CD14-positive monocyte (primary cell): ENCODE data around the gene RIN2. TPM values are rescaled to one million over a fixed set of nuclear protein-coding genes. Genes with fewer than 3 reads are reported as not detected.

ENCODE experiments used
- DNase-seq, 3 donors: peaks; one replicate each; pipeline ENCODE4 v3.0.0-alpha.2; 2011 to 2022
- H2AFZ ChIP-seq: 2 replicates; pipeline ENCODE4 v1.6.0; 2012; ENCODE audit warnings: mild to moderate bottlenecking, low read depth, low read length, inconsistent platforms; ENCODE audit not compliant: insufficient read depth, poor library complexity, severe bottlenecking
- H3K27ac ChIP-seq, 2 donors: 1 replicate in 1 of 2; 2 replicates in 1 of 2; pipeline ENCODE4 v1.5.1; 2012 to 2013; ENCODE audit warnings: low read length in 2 of 2, control low read depth in 1 of 2, inconsistent platforms in 1 of 2, low read depth in 1 of 2, mild to moderate bottlenecking in 1 of 2
- H3K27me3 ChIP-seq, 2 donors: one replicate each; pipeline versions ENCODE4 v1.6.0 to v1.6.1; 2011 to 2013; ENCODE audit warnings: low read length in 2 of 2; ENCODE audit not compliant: control insufficient read depth in 2 of 2, insufficient read depth in 2 of 2
- H3K36me3 ChIP-seq, 2 donors: replicated peaks in 1 of 2; 1 replicate in 1 of 2; 2 replicates in 1 of 2; pipeline versions ENCODE4 v1.5.1 to v1.6.1; 2012 to 2013; ENCODE audit warnings: low read length in 2 of 2, control low read depth in 1 of 2, inconsistent platforms in 1 of 2, mild to moderate bottlenecking in 1 of 2; ENCODE audit not compliant: insufficient read depth in 2 of 2, control insufficient read depth in 1 of 2
- H3K4me1 ChIP-seq, 2 donors: 1 replicate in 1 of 2; 2 replicates in 1 of 2; pipeline versions ENCODE4 v1.5.1 to v1.6.1; 2012 to 2013; ENCODE audit warnings: low read length in 2 of 2, control low read depth in 1 of 2, inconsistent platforms in 1 of 2, mild to moderate bottlenecking in 1 of 2, moderate library complexity in 1 of 2; ENCODE audit not compliant: insufficient read depth in 2 of 2, control insufficient read depth in 1 of 2
- H3K4me2 ChIP-seq: replicated peaks from 2 replicates; pipeline ENCODE3; 2012; ENCODE audit warnings: low read length, moderate library complexity, mild to moderate bottlenecking; ENCODE audit not compliant: poor library complexity, severe bottlenecking; ENCODE audit errors: extremely low read depth
- H3K4me3 ChIP-seq, 3 experiments: fragments of 200-600 bp in 1 of 3; sonication (generic) in 1 of 3; replicated peaks in 1 of 3; 1 replicate in 2 of 3; 2 replicates in 1 of 3; pipeline ENCODE4 v1.5.1; 2011 to 2013; ENCODE audit warnings: low read length in 3 of 3, mild to moderate bottlenecking in 3 of 3, control low read depth in 2 of 3, low read depth in 2 of 3, inconsistent platforms in 1 of 3, moderate library complexity in 1 of 3
- H3K79me2 ChIP-seq: 2 replicates; pipeline ENCODE4 v1.6.0; 2012; ENCODE audit warnings: mild to moderate bottlenecking, control low read depth, inconsistent platforms, low read length, moderate library complexity; ENCODE audit not compliant: insufficient read depth
- H3K9ac ChIP-seq: 2 replicates; pipeline ENCODE4 v1.6.0; 2017; ENCODE audit warnings: low read length, mild to moderate bottlenecking; ENCODE audit not compliant: insufficient read depth, poor library complexity, severe bottlenecking
- H3K9me3 ChIP-seq, 2 donors: replicated peaks in 1 of 2; 1 replicate in 1 of 2; 2 replicates in 1 of 2; pipeline versions ENCODE4 v1.5.1 to v1.6.1; 2012 to 2013; ENCODE audit warnings: low read length in 2 of 2, control low read depth in 1 of 2; ENCODE audit not compliant: control insufficient read depth in 1 of 2, insufficient read depth in 1 of 2
- H4K20me1 ChIP-seq: 2 replicates; pipeline ENCODE4 v1.6.0; 2012; ENCODE audit warnings: mild to moderate bottlenecking, low read length, control low read depth, moderate library complexity; ENCODE audit not compliant: insufficient read depth
- H3K27ac Mint-ChIP-seq, 7 donors: one replicate each; pipeline ENCODE4 v1.8.0; 2020; ENCODE audit warnings: mild to moderate bottlenecking in 7 of 7, mixed read lengths in 7 of 7, moderate library complexity in 6 of 7, inconsistent platforms in 2 of 7
- H3K27me3 Mint-ChIP-seq, 3 donors: one replicate each; pipeline ENCODE4 v1.8.0; 2021 to 2022; ENCODE audit warnings: low read depth in 3 of 3, mild to moderate bottlenecking in 3 of 3, mixed read lengths in 3 of 3, moderate library complexity in 3 of 3, inconsistent platforms in 1 of 3
- H3K36me3 Mint-ChIP-seq, 2 donors: one replicate each; pipeline ENCODE4 v1.8.0; 2020; ENCODE audit warnings: mixed read lengths in 2 of 2, inconsistent platforms in 1 of 2, mild to moderate bottlenecking in 1 of 2
- H3K4me1 Mint-ChIP-seq: one replicate; pipeline ENCODE4 v1.8.0; 2020; ENCODE audit warnings: mild to moderate bottlenecking, mixed read lengths
- H3K4me3 Mint-ChIP-seq, 2 donors: one replicate each; pipeline ENCODE4 v1.8.0; 2020; ENCODE audit warnings: mild to moderate bottlenecking in 2 of 2, mixed read lengths in 2 of 2, moderate library complexity in 1 of 2
- H3K9me3 Mint-ChIP-seq, 7 donors: one replicate each; pipeline ENCODE4 v1.8.0; 2020 to 2022; ENCODE audit warnings: mixed read lengths in 7 of 7, mild to moderate bottlenecking in 6 of 7, moderate library complexity in 6 of 7, inconsistent platforms in 2 of 7
- WGBS: methylation state at CpG from one replicate; pipeline ENCODE4 v1.1.5; 2013; ENCODE audit warnings: missing lambda C conversion rate; ENCODE audit not compliant: insufficient coverage; 5-methylcytosine and 5-hydroxymethylcytosine counted together
- intact Hi-C, 2 donors: fragments of 100-400 bp; cut with micrococcal nuclease; formaldehyde crosslinking; loops; one replicate each; pipeline versions ENCODE4 v1.15.0 to v1.15.1; 2023
- polyA plus RNA-seq, 3 donors: library from polyadenylated mRNA; depleted of rRNA in 1 of 3; unstranded in 2 of 3; stranded (reverse) in 1 of 3; fragments of 300-500 nt in 2 of 3; fragments of >200 nt in 1 of 3; fragmentation: Illumina TruSeq in 2 of 3; gene quantifications; 1 replicate in 2 of 3; 2 replicates in 1 of 3; pipeline ENCODE4 v1.2.3, GENCODE V29; 2012 to 2021
- TF ChIP-seq, protein P1 (sequence below): fragments of 200-600 bp; IDR thresholded peaks from one replicate; pipeline ENCODE4 v1.8.0; 2022; ENCODE audit warnings: antibody characterized with exemption, mild to moderate bottlenecking

RIN2 gene
- polyA plus RNA-seq, 3 donors: 5.6 to 25.4 (median 15.4) TPM

DNA sequence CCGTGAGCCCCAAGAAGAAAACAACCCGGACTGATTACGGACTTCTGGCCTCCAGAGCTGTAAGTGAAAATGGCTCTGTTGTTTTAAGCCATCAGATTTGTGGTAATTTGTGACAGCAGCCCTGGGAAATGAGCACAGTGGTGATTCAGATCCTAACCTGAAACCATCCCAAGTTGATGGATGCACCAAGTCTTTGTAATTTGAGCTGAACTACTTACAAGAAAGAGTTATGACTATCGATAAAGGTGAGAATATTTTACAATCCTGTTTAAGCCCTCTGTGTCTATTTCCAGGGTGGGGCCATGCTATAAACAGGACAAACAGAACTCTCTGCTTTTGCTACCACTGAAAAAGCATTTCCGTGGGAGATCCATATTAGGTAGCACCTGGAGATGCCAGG is 19.1 kb upstream of the RIN2 start:
- Mint-ChIP-seq H3K36me3 (peaks cover 0 to 4% of the 10 kb centered on the region in 2 donors), H3K4me1 (peaks cover 53% of the 10 kb centered on the region), H3K9me3 (no peaks in the 10 kb centered on the region), H3K27ac (peak overlapping the region in 3 of 7 donors; percentile 60 to 61 (median 61)), H3K27me3 (peaks cover 0 to 2% (median 1%) of the 10 kb centered on the region in 3 donors), H3K4me3 (no peak overlapping the region)
- Histone ChIP-seq H2AFZ (no peak overlapping the region), H3K36me3 (no peaks in the 10 kb centered on the region), H3K79me2 (no peaks in the 10 kb centered on the region), H3K9ac (no peak overlapping the region), H3K27ac (no peak overlapping the region), H3K4me3 (no peak overlapping the region), H4K20me1 (no peaks in the 10 kb centered on the region), H3K4me2 (no peak overlapping the region), H3K4me1 (peaks cover 44 to 55% of the 10 kb centered on the region in 2 donors), H3K9me3 (no peaks in the 10 kb centered on the region), H3K27me3 (no peaks in the 10 kb centered on the region)
- DNase-seq: no peak
- TF ChIP-seq, protein P1, sequence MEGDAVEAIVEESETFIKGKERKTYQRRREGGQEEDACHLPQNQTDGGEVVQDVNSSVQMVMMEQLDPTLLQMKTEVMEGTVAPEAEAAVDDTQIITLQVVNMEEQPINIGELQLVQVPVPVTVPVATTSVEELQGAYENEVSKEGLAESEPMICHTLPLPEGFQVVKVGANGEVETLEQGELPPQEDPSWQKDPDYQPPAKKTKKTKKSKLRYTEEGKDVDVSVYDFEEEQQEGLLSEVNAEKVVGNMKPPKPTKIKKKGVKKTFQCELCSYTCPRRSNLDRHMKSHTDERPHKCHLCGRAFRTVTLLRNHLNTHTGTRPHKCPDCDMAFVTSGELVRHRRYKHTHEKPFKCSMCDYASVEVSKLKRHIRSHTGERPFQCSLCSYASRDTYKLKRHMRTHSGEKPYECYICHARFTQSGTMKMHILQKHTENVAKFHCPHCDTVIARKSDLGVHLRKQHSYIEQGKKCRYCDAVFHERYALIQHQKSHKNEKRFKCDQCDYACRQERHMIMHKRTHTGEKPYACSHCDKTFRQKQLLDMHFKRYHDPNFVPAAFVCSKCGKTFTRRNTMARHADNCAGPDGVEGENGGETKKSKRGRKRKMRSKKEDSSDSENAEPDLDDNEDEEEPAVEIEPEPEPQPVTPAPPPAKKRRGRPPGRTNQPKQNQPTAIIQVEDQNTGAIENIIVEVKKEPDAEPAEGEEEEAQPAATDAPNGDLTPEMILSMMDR: no peak
- intact Hi-C loops: no loop called here
- WGBS: 100% methylated on average over 5 of the region's 5 CpGs

DNA sequence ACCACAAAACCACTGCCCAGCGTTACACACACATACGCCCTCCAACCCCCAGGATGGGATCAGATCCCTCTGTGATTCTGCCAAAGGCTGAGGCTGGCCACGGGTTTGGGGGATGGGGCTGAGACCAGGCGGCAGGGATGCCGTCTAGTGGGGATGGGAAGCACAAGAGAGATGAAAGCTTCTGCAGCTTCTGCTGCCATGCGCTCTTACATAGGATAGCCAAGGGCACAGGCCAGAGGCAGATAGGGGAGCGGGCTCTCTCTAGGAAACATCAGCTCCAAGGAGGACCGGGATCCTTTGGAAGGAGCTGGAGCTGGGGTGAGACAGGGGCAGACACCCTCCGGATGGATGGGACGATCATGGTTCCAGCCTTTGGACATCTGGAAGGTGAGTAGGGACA is 18.7 kb upstream of the RIN2 start:
- H3K4me1 Mint-ChIP-seq: peaks cover 52% of the 10 kb centered on the region
- no peak overlapping the region for H3K27ac ChIP-seq
- peaks cover 0 to 4% of the 10 kb centered on the region in 2 donors for H3K36me3 Mint-ChIP-seq
- over 99% methylated on average over 8 of the region's 10 CpGs for WGBS
- H3K9me3 ChIP-seq: no peaks in the 10 kb centered on the region
- H3K27me3 ChIP-seq: no peaks in the 10 kb centered on the region
- H3K36me3 ChIP-seq: no peaks in the 10 kb centered on the region
- no peak overlapping the region for H3K4me3 Mint-ChIP-seq
- H2AFZ ChIP-seq: no peak overlapping the region
- TF ChIP-seq, protein P1: no peak
- DNase-seq: no peak
- peak overlapping the region in 1 of 7 donors; percentile 46 for H3K27ac Mint-ChIP-seq
- no peaks in the 10 kb centered on the region for H3K79me2 ChIP-seq
- intact Hi-C loops: no loop called here
- peaks cover 0 to 2% (median 2%) of the 10 kb centered on the region in 3 donors for H3K27me3 Mint-ChIP-seq
- no peaks in the 10 kb centered on the region for H4K20me1 ChIP-seq
- H3K4me2 ChIP-seq: no peak overlapping the region
- H3K4me3 ChIP-seq: no peak overlapping the region
- H3K9me3 Mint-ChIP-seq: no peaks in the 10 kb centered on the region
- H3K4me1 ChIP-seq: peaks cover 45 to 55% of the 10 kb centered on the region in 2 donors
- no peak overlapping the region for H3K9ac ChIP-seq
